Breast epithelium (tissue), 4 donors: ENCODE measurements around the gene RPS19BP1. TPM values are rescaled to one million over a fixed set of nuclear protein-coding genes. Genes with fewer than 3 reads are reported as not detected.

Experiments
- DNase-seq, 2 donors: peaks; one replicate each; pipeline ENCODE4 v3.0.0-alpha.2; 2019; ENCODE audit warnings: low spot score in 2 of 2
- H3K27ac ChIP-seq, 2 donors: fragments of 200-600 bp; sonication (generic) in 1 of 2; one replicate each; pipeline ENCODE4 v1.5.1; 2016 to 2019; ENCODE audit warnings: mild to moderate bottlenecking in 1 of 2
- H3K27me3 ChIP-seq, 2 donors: fragments of 200-600 bp; sonication (generic) in 1 of 2; one replicate each; pipeline versions ENCODE4 v1.5.1 to v1.6.0; 2017 to 2019; ENCODE audit warnings: control low read depth in 1 of 2, mild to moderate bottlenecking in 1 of 2
- H3K36me3 ChIP-seq: fragments of 200-600 bp; one replicate; pipeline ENCODE4 v1.5.1; 2019
- H3K4me1 ChIP-seq, 2 donors: fragments of 200-600 bp; sonication (generic); one replicate each; pipeline ENCODE4 v1.5.1; 2016 to 2019; ENCODE audit warnings: control low read depth in 1 of 2
- H3K4me3 ChIP-seq, 3 donors: fragments of 200-600 bp; sonication (generic); 1 replicate in 2 of 3; 2 replicates in 1 of 3; pipeline ENCODE4 v1.5.1; 2016 to 2019; ENCODE audit warnings: mild to moderate bottlenecking in 3 of 3, moderate library complexity in 2 of 3
- H3K9me3 ChIP-seq, 2 donors: fragments of 200-600 bp; sonication (generic) in 1 of 2; one replicate each; pipeline ENCODE4 v1.5.1; 2016 to 2019; ENCODE audit warnings: control low read depth in 1 of 2
- CTCF ChIP-seq, 3 donors: fragments of 450-650 bp; IDR thresholded peaks; one replicate each; pipeline ENCODE4 v1.5.1; 2016 to 2017; ENCODE audit warnings: antibody characterized with exemption in 3 of 3, mild to moderate bottlenecking in 3 of 3, moderate library complexity in 3 of 3
- POLR2A ChIP-seq: fragments of 450-650 bp; IDR thresholded peaks from one replicate; pipeline ENCODE4 v1.6.1; 2016; ENCODE audit warnings: antibody characterized with exemption, mild to moderate bottlenecking, moderate library complexity
- POLR2AphosphoS5 ChIP-seq, 3 donors: sonication (generic); formaldehyde crosslinking; IDR thresholded peaks; one replicate each; pipeline ENCODE4 v1.6.1; 2017; ENCODE audit warnings: antibody characterized with exemption in 3 of 3
- intact Hi-C: fragments of 100-400 bp; cut with DNase I; formaldehyde crosslinking; loops from one replicate; pipeline ENCODE4 v1.15.1; 2023; ENCODE audit warnings: low total_unique reads
- total RNA-seq, 3 donors: library from RNA; depleted of rRNA; stranded (reverse); fragments of >200 nt; gene quantifications; one replicate each; pipeline ENCODE4 v1.1.0, GENCODE V29; 2016

RPS19BP1 gene
- total RNA-seq, 3 donors from 2014 or later: 112 to 177 (median 159) TPM

- TF ChIP-seq POLR2A (no peak), POLR2AphosphoS5 (IDR thresholded peaks at IDR 0.05) (no peak), CTCF (IDR thresholded peaks at IDR 0.05) (no peak)
- intact Hi-C loops: no loop called here
- H3K9me3 ChIP-seq: no peaks in the 10 kb centered on the region
- no peaks in the 10 kb centered on the region for H3K27me3 ChIP-seq
- no peaks in the 10 kb centered on the region for H3K36me3 ChIP-seq
- DNase-seq: no peak
- H3K4me3 ChIP-seq: no peak overlapping the region
- no peaks in the 10 kb centered on the region for H3K4me1 ChIP-seq
- no peak overlapping the region for H3K27ac ChIP-seq
Observed at GRCh38 chr22:39493759-39494158, 38.8 kb downstream of the RPS19BP1 start.

- no peak for TF ChIP-seq POLR2AphosphoS5 (IDR thresholded peaks at IDR 0.05)
- no peak for TF ChIP-seq POLR2A
- TF ChIP-seq CTCF (IDR thresholded peaks at IDR 0.05): no peak
- Histone ChIP-seq H3K36me3 (no peaks in the 10 kb centered on the region), H3K27ac (no peak overlapping the region), H3K4me3 (no peak overlapping the region), H3K27me3 (no peaks in the 10 kb centered on the region), H3K4me1 (no peaks in the 10 kb centered on the region), H3K9me3 (no peaks in the 10 kb centered on the region)
- no peak for DNase-seq
- intact Hi-C loops: no loop called here
Observed at GRCh38 chr22:39492186-39492585, 40.4 kb downstream of the RPS19BP1 start.

GRCh38 chr22:39491696-39492095, 40.9 kb downstream of the RPS19BP1 start:
- no peaks in the 10 kb centered on the region for H3K9me3 ChIP-seq
- TF ChIP-seq CTCF (IDR thresholded peaks at IDR 0.05) (no peak), POLR2AphosphoS5 (IDR thresholded peaks at IDR 0.05) (no peak), POLR2A (no peak)
- H3K27ac ChIP-seq: no peak overlapping the region
- intact Hi-C loops: no loop called here
- no peaks in the 10 kb centered on the region for H3K36me3 ChIP-seq
- no peak for DNase-seq
- H3K27me3 ChIP-seq: no peaks in the 10 kb centered on the region
- H3K4me3 ChIP-seq: no peak overlapping the region
- H3K4me1 ChIP-seq: no peaks in the 10 kb centered on the region

GRCh38 chr22:39490966-39491680, 41.4 kb downstream of the RPS19BP1 start:
- TF ChIP-seq CTCF (IDR thresholded peaks at IDR 0.05) (no peak), POLR2A (no peak), POLR2AphosphoS5 (IDR thresholded peaks at IDR 0.05) (no peak)
- intact Hi-C loops: no loop called here
- DNase-seq: no peak

GRCh38 chr22:39490135-39490798, 42.3 kb downstream of the RPS19BP1 start:
- Histone ChIP-seq H3K4me3 (no peak overlapping the region), H3K36me3 (no peaks in the 10 kb centered on the region), H3K27me3 (no peaks in the 10 kb centered on the region), H3K9me3 (no peaks in the 10 kb centered on the region), H3K27ac (no peak overlapping the region), H3K4me1 (no peaks in the 10 kb centered on the region)
- intact Hi-C loops: no loop called here
- peak; percentile 69 to 73 for DNase-seq
- no peak for TF ChIP-seq POLR2AphosphoS5 (IDR thresholded peaks at IDR 0.05)
- TF ChIP-seq CTCF (IDR thresholded peaks at IDR 0.05): no peak
- no peak for TF ChIP-seq POLR2A

More at GRCh38 chr22:39490966-39491680, 41.4 kb downstream of the RPS19BP1 start:
- Histone ChIP-seq H3K9me3 (no peaks in the 10 kb centered on the region), H3K36me3 (no peaks in the 10 kb centered on the region), H3K27ac (no peak overlapping the region), H3K27me3 (no peaks in the 10 kb centered on the region), H3K4me3 (no peak overlapping the region), H3K4me1 (no peaks in the 10 kb centered on the region)
